ENCODE results near the gene ATP8A2. TPM values are rescaled to one million over a fixed set of nuclear protein-coding genes. Genes with fewer than 3 reads are reported as not detected.

ATP8A2 gene
- total and polyA plus RNA-seq, 2 of the 8 experiments (the other 6 are each of a cell fraction or from before 2014, with no cell fraction given), result 2.4 to 8.3 TPM

DNA sequence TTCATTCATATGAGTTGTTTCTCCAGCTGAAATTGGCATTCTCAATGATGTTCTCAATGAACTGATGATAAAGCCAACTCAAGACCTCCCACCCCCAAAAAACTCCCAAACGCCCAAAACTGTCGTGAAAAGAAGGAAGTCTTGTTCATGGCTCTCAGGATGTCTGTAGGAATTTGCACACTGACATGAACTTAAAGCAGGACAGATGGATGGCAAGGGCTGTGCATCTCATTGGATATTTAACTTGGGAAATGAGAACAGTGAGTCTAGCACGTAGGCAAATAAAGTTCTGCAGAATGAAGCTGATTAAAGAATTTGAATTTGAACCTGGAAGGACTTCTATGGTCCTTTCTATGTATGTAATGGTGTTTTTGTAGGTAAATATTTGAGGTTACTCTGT lies 374.4 kb downstream of the ATP8A2 start (continued):
- TF ChIP-seq SUZ12 (IDR thresholded peaks at IDR 0.05; ENCODE audit: low read length) (no peak), CEBPB (IDR thresholded peaks at IDR 0.05; ENCODE audit: low read depth, low read length) (no peak)
- TF ChIP-seq, protein P1, sequence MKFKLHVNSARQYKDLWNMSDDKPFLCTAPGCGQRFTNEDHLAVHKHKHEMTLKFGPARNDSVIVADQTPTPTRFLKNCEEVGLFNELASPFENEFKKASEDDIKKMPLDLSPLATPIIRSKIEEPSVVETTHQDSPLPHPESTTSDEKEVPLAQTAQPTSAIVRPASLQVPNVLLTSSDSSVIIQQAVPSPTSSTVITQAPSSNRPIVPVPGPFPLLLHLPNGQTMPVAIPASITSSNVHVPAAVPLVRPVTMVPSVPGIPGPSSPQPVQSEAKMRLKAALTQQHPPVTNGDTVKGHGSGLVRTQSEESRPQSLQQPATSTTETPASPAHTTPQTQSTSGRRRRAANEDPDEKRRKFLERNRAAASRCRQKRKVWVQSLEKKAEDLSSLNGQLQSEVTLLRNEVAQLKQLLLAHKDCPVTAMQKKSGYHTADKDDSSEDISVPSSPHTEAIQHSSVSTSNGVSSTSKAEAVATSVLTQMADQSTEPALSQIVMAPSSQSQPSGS (IDR thresholded peaks at IDR 0.05; ENCODE audit: low read length), result no peak

Measured in H1 (cell line).